ENCODE results near the gene APCDD1.
"Not testable (repeated sequence)": the region's sequence is repeated elsewhere in the genome, so short reads cannot be mapped to it uniquely, and the experiment has no call there.

APCDD1 gene

DNA sequence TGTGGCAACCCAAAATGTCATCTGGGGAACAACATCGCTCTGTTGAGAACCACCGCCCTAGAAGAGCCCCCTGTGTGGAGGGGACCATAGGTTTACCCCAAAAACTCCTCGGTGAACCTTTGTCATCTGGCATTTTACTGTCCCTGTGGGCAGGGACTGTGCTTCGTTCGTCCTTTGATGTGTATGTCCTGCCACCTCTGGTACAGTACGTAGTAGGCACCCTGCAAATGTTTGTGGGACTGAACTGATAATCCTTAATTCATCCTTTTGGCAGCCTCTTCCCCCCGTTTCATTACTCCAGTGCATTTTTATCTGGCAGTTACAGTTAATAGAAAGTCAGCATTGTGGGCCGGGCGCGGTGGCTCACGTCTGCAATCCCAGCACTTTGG is 72.1 kb downstream of the APCDD1 start:
- DNase-seq (ENCODE audit: low spot score) = no peak

DNA sequence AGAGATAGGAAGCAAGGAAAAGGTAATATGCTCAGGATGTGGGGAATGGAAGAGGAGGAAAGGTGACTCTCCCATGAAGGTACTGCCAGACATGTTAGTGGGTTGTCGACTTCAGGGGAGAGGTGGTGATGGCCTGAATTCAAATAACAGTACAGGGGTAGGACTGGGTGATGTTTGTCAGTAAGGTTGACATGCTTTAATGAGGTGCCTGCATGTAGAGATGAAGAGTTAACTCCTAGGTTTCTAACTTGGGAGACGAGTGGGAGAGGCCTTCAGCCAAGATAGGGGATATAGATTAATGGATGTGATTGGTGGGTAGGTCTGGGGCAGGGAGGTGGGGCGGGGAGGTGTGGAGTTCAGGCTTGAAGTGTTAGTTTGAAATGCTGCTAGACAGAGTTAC is 74.0 kb downstream of the APCDD1 start:
- DNase-seq (ENCODE audit: low spot score) = no peak

GRCh38 chr18:10530002-10530401 is 75.6 kb downstream of the APCDD1 start:
- DNase-seq (ENCODE audit: low spot score) = no peak

GRCh38 chr18:10530852-10531251 is 76.4 kb downstream of the APCDD1 start:
- DNase-seq (ENCODE audit: low spot score) = no peak

DNA sequence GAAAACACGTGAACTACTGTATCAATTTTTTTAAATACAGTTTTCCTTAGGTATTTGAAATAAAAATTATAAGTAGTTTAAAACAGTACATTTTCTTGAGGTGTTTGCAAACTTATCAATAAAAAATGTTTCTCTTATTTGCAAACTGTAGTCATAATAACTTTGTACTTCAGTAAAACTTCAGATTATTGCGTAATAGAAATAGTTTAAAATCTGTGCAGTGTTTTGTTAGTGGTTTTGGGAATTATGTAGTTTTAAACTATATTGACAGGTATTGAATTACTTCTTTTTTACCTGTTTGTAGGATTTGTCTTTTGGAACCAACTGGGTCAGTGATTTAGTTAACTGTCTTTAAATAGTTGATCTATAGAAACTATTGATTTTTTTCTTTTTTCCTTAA is 78.7 kb downstream of the APCDD1 start:
- DNase-seq (ENCODE audit: low spot score) = no peak

- DNase-seq (ENCODE audit: low spot score) = no peak
Measured at GRCh38 chr18:10536280-10536679, 81.8 kb downstream of the APCDD1 start.

DNA sequence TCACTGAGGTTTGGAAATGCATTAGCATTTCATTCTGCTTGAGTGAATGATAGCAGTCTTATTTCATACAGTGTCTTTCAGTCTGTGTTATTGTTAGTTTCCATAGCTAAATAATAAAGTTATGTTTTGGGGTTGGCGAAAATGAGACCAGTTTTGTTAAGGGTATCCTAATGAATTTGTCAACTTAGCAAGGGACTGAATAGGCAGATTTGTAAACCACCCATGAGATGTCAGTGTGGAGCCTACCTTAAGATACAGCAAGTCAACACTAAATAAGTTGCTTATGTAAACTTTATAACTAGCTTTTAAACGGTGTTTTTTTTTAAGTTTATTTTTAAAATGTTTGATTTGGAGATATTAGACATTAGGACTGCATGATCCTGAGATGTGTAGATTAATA is 83.3 kb downstream of the APCDD1 start:
- DNase-seq (ENCODE audit: low spot score) = no peak

- DNase-seq (ENCODE audit: low spot score) = not testable (repeated sequence)
Measured at GRCh38 chr18:10539124-10539523, 84.7 kb downstream of the APCDD1 start.

Measured in iPS-NIHi11 (cell line).